Peyer's patch (tissue), 4 donors: ENCODE results near the gene NTSR2. TPM values are rescaled to one million over a fixed set of nuclear protein-coding genes. Genes with fewer than 3 reads are reported as not detected.

Source experiments
- DNase-seq, 3 donors: peaks; one replicate each; pipeline ENCODE4 v3.0.0-alpha.2; 2017 to 2019
- H3K27ac ChIP-seq, 4 donors: fragments of 200-600 bp; sonication (generic); one replicate each; pipeline ENCODE4 v1.5.1; 2016 to 2019
- H3K27me3 ChIP-seq, 2 donors: fragments of 200-600 bp; sonication (generic); one replicate each; pipeline ENCODE4 v1.5.1; 2019
- H3K36me3 ChIP-seq, 3 donors: fragments of 200-600 bp; sonication (generic); one replicate each; pipeline ENCODE4 v1.5.1; 2016 to 2019
- H3K4me1 ChIP-seq, 4 donors: fragments of 200-600 bp; sonication (generic); one replicate each; pipeline ENCODE4 v1.5.1; 2016 to 2019
- H3K4me3 ChIP-seq, 4 donors: fragments of 200-600 bp; sonication (generic); 1 replicate in 3 of 4; 2 replicates in 1 of 4; pipeline ENCODE4 v1.5.1; 2016 to 2019; ENCODE audit warnings: mild to moderate bottlenecking in 1 of 4
- H3K9me3 ChIP-seq, 4 donors: fragments of 200-600 bp; sonication (generic); one replicate each; pipeline ENCODE4 v1.5.1; 2016 to 2019; ENCODE audit warnings: mild to moderate bottlenecking in 1 of 4
- POLR2A ChIP-seq, 2 donors: fragments of 450-650 bp; IDR thresholded peaks; one replicate each; pipeline ENCODE4 v1.5.1; 2017; ENCODE audit warnings: antibody characterized with exemption in 2 of 2, mild to moderate bottlenecking in 2 of 2, moderate library complexity in 2 of 2
- total RNA-seq, 4 donors: library from RNA; depleted of rRNA; stranded (reverse); fragments of >200 nt; gene quantifications; one replicate each; pipeline ENCODE4 v1.1.0, GENCODE V29; 2016
- TF ChIP-seq, protein P1 (sequence below), 6 experiments: fragments of 450-650 bp in 4 of 6; fragments of 200-600 bp in 2 of 6; sonication (generic) in 1 of 6; IDR thresholded peaks; one replicate each; pipeline ENCODE4 v1.5.1; 2017 to 2019; ENCODE audit warnings: antibody characterized with exemption in 6 of 6, mild to moderate bottlenecking in 3 of 6, moderate library complexity in 1 of 6

The NTSR2 gene
- total RNA-seq, 4 donors from 2014 or later = not detected

DNA sequence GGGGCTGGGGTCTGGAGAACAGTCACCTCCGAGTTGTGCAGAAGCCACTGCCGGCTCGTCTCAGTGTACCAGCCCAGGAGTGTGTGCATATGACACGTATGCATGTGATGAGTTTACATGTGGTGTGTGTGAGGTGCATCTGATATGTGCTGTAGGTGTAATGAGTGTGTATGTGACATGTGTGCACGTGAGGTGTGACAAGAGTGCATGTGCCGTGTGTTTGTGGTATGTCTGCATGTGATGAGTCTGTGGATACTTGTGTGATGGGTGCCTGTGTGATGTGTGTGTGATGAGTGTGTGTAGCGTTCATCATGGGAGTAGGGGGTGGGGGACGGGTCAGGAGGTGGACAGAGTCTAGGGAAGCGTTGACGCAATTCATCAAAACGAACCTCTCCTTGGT lies 12.8 kb downstream of the NTSR2 start:
- Histone ChIP-seq H3K36me3 (no peaks in the 10 kb centered on the region), H3K4me1 (no peaks in the 10 kb centered on the region), H3K27me3 (no peaks in the 10 kb centered on the region), H3K27ac (no peak overlapping the region), H3K4me3 (no peak overlapping the region), H3K9me3 (no peaks in the 10 kb centered on the region)
- no peak for DNase-seq
- TF ChIP-seq POLR2A (IDR thresholded peaks at IDR 0.05) = no peak

GRCh38 chr2:11656671-11657101 lies 13.3 kb downstream of the NTSR2 start:
- H3K4me1 ChIP-seq = no peaks in the 10 kb centered on the region
- no peak for DNase-seq
- H3K36me3 ChIP-seq = no peaks in the 10 kb centered on the region
- no peaks in the 10 kb centered on the region for H3K9me3 ChIP-seq
- no peaks in the 10 kb centered on the region for H3K27me3 ChIP-seq
- no peak overlapping the region for H3K27ac ChIP-seq
- H3K4me3 ChIP-seq = no peak overlapping the region
- no peak for TF ChIP-seq POLR2A (IDR thresholded peaks at IDR 0.05)
- TF ChIP-seq, protein P1, sequence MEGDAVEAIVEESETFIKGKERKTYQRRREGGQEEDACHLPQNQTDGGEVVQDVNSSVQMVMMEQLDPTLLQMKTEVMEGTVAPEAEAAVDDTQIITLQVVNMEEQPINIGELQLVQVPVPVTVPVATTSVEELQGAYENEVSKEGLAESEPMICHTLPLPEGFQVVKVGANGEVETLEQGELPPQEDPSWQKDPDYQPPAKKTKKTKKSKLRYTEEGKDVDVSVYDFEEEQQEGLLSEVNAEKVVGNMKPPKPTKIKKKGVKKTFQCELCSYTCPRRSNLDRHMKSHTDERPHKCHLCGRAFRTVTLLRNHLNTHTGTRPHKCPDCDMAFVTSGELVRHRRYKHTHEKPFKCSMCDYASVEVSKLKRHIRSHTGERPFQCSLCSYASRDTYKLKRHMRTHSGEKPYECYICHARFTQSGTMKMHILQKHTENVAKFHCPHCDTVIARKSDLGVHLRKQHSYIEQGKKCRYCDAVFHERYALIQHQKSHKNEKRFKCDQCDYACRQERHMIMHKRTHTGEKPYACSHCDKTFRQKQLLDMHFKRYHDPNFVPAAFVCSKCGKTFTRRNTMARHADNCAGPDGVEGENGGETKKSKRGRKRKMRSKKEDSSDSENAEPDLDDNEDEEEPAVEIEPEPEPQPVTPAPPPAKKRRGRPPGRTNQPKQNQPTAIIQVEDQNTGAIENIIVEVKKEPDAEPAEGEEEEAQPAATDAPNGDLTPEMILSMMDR (IDR thresholded peaks at IDR 0.05) = no peak

DNA sequence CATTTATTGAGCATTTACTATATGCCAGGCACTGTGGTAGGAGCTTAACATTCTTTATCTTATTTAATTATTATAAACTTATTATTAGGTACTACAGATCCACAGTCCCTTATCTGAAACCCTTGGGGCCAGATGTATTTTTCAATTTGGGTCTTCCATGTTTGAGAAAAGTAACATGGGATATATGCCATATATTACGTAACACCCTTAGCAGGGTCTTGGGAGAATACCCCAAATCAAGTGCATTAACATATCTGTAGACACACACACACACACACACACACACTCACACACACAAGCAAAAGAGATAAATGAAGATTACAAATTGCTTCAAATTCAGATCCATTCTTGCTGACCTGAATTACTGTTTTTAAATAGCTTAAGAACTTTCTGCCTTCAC lies 13.7 kb downstream of the NTSR2 start:
- Histone ChIP-seq H3K36me3 (no peaks in the 10 kb centered on the region), H3K9me3 (no peaks in the 10 kb centered on the region), H3K27me3 (no peaks in the 10 kb centered on the region), H3K4me3 (no peak overlapping the region), H3K4me1 (no peaks in the 10 kb centered on the region), H3K27ac (no peak overlapping the region)
- no peak for TF ChIP-seq POLR2A (IDR thresholded peaks at IDR 0.05)
- TF ChIP-seq, protein P1 (IDR thresholded peaks at IDR 0.05) = no peak
- DNase-seq = no peak

GRCh38 chr2:11655495-11655894 lies 14.5 kb downstream of the NTSR2 start:
- no peak for TF ChIP-seq POLR2A (IDR thresholded peaks at IDR 0.05)
- TF ChIP-seq, protein P1 (IDR thresholded peaks at IDR 0.05) = no peak
- no peaks in the 10 kb centered on the region for H3K4me1 ChIP-seq
- H3K9me3 ChIP-seq = no peaks in the 10 kb centered on the region
- no peak overlapping the region for H3K27ac ChIP-seq
- H3K4me3 ChIP-seq = no peak overlapping the region
- DNase-seq = no peak
- no peaks in the 10 kb centered on the region for H3K36me3 ChIP-seq
- no peaks in the 10 kb centered on the region for H3K27me3 ChIP-seq

- Histone ChIP-seq H3K36me3 (no peaks in the 10 kb centered on the region), H3K9me3 (no peaks in the 10 kb centered on the region), H3K4me3 (no peak overlapping the region), H3K4me1 (no peaks in the 10 kb centered on the region), H3K27me3 (no peaks in the 10 kb centered on the region), H3K27ac (no peak overlapping the region)
- TF ChIP-seq, protein P1 (IDR thresholded peaks at IDR 0.05) = no peak
- no peak for TF ChIP-seq POLR2A (IDR thresholded peaks at IDR 0.05)
- DNase-seq = no peak
Observed at GRCh38 chr2:11652553-11652952, 17.4 kb downstream of the NTSR2 start.

- no peak overlapping the region for H3K27ac ChIP-seq
- no peaks in the 10 kb centered on the region for H3K27me3 ChIP-seq
- DNase-seq = no peak
- TF ChIP-seq, protein P1 (IDR thresholded peaks at IDR 0.05) = no peak
- TF ChIP-seq POLR2A (IDR thresholded peaks at IDR 0.05) = no peak
- no peaks in the 10 kb centered on the region for H3K9me3 ChIP-seq
- no peaks in the 10 kb centered on the region for H3K36me3 ChIP-seq
- no peak overlapping the region for H3K4me3 ChIP-seq
- no peaks in the 10 kb centered on the region for H3K4me1 ChIP-seq
Observed at GRCh38 chr2:11651856-11652548, 18.0 kb downstream of the NTSR2 start.
